ENCODE measurements around the gene CMTR1.
A peak's percentile ranks its signal among the peaks of the same experiment; 100 is the strongest.

DNA sequence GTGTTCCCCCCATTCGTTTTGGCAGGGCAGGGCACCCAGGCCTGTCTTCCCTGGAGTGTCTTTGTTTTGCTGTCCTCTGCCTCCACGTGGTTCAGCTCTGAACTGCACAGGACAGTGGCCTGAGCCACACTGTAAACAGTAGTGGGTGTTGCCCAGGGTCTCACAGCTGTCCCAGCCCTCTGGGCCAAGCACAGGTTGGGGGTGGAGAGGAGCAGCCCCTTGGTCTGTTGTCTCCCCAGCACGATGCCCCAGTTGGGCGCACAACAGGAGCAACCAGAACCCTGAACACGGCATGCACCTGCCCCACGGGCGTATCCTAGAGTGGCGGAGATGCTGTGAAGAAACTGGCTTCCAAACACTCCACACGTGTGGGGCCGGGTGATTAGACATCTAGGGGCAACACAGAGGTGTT is 52.3 kb downstream of the CMTR1 start:
- TF ChIP-seq POLR2AphosphoS5 (IDR thresholded peaks at IDR 0.05; ENCODE audit: low read depth, low read length) (no peak), CTCF (IDR thresholded peaks at IDR 0.05 in 2 of 3, conservative IDR thresholded peaks at IDR 0.05 in 1 of 3; ENCODE audit: borderline replicate concordance in 1 of 3, insufficient read depth in 1 of 3, low read depth in 2 of 3, low read length in 2 of 3) (peak in 1 of 3 experiments; percentile 26; a peak in 2 of 6 replicates), CEBPB (IDR thresholded peaks at IDR 0.05; ENCODE audit: low read depth) (no peak), EZH2 (IDR thresholded peaks at IDR 0.05) (no peak)

All from HCT116 (cell line).